Karpas-422 (cell line): ENCODE measurements around the gene IL12RB1. TPM values are rescaled to one million over a fixed set of nuclear protein-coding genes. Genes with fewer than 3 reads are reported as not detected.

ENCODE experiments used
- DNase-seq: peaks from one replicate; pipeline ENCODE4 v3.0.0-alpha.2; 2015
- H2AFZ ChIP-seq: fragments of 200-600 bp; sonication (generic); 2 replicates; pipeline ENCODE4 v1.6.1; 2014; ENCODE audit warnings: antibody characterized with exemption, low read length, mixed read lengths
- H3K27ac ChIP-seq: fragments of 200-600 bp; sonication (generic); 2 replicates; pipeline ENCODE4 v1.5.1; 2014; ENCODE audit warnings: mild to moderate bottlenecking, low read length, moderate library complexity
- H3K27me3 ChIP-seq: fragments of 200-600 bp; sonication (generic); 2 replicates; pipeline ENCODE4 v1.6.1; 2014; ENCODE audit warnings: low read length, mixed read lengths
- H3K36me3 ChIP-seq: fragments of 200-600 bp; sonication (generic); 2 replicates; pipeline ENCODE4 v1.6.1; 2014; ENCODE audit warnings: low read length, mixed read lengths; ENCODE audit not compliant: insufficient read depth
- H3K4me1 ChIP-seq: fragments of 200-600 bp; sonication (generic); 2 replicates; pipeline ENCODE4 v1.6.1; 2014; ENCODE audit warnings: mild to moderate bottlenecking, low read length, mixed read lengths
- H3K4me2 ChIP-seq: fragments of 200-600 bp; sonication (generic); 2 replicates; pipeline ENCODE4 v1.6.1; 2014; ENCODE audit warnings: low read length, low read depth, mild to moderate bottlenecking; ENCODE audit not compliant: poor library complexity, severe bottlenecking
- H3K4me3 ChIP-seq: fragments of 200-600 bp; sonication (generic); 2 replicates; pipeline ENCODE4 v1.5.1; 2014; ENCODE audit warnings: mild to moderate bottlenecking, antibody characterized with exemption, low read length, mixed read lengths
- H3K79me2 ChIP-seq: fragments of 200-600 bp; sonication (generic); 2 replicates; pipeline ENCODE4 v1.6.1; 2014; ENCODE audit warnings: mild to moderate bottlenecking, low read length, mixed read lengths
- H3K9ac ChIP-seq: fragments of 200-600 bp; sonication (generic); 2 replicates; pipeline ENCODE4 v1.6.0; 2014; ENCODE audit warnings: low read length
- H3K9me2 ChIP-seq: fragments of 200-600 bp; sonication (generic), shearing (Covaris generic); replicated peaks from 2 replicates; pipeline ENCODE4 v1.6.0; 2014; ENCODE audit warnings: mild to moderate bottlenecking, low read length, moderate library complexity; ENCODE audit not compliant: insufficient read depth
- H3K9me3 ChIP-seq: fragments of 300-700, 200-600 bp; sonication (generic); 2 replicates; pipeline ENCODE4 v1.6.1; 2014; ENCODE audit warnings: low read length, mixed read lengths
- H4K20me1 ChIP-seq: fragments of 200-600 bp; sonication (generic); 2 replicates; pipeline ENCODE4 v1.6.1; 2014; ENCODE audit warnings: mild to moderate bottlenecking, antibody characterized with exemption, low read length, low read depth; ENCODE audit not compliant: insufficient read depth
- total RNA-seq: library from RNA; depleted of rRNA; stranded (reverse); fragments of >200 nt; shearing (Covaris generic); gene quantifications from 2 replicates; pipeline ENCODE4 v1.2.3, GENCODE V29; 2014; ENCODE audit warnings: low replicate concordance; rRNA removed

Gene IL12RB1
- total RNA-seq, 1 experiment from 2014 or later = 6.1 TPM

GRCh38 chr19:18010149-18010548, 76.6 kb downstream of the IL12RB1 start:
- Histone ChIP-seq H3K27ac (no peak overlapping the region), H3K79me2 (peaks cover 8% of the 10 kb centered on the region; the same call in 1 of the 2 replicates), H3K4me3 (no peak overlapping the region), H3K4me2 (no peak overlapping the region), H3K27me3 (no peaks in the 10 kb centered on the region), H3K4me1 (peaks cover 15% of the 10 kb centered on the region), H2AFZ (no peak overlapping the region), H3K9me3 (no peaks in the 10 kb centered on the region), H3K9ac (no peak overlapping the region), H3K9me2 (no peaks in the 10 kb centered on the region), H3K36me3 (peaks cover 11% of the 10 kb centered on the region), H4K20me1 (peaks cover 6% of the 10 kb centered on the region)
- no peak for DNase-seq

- Histone ChIP-seq H2AFZ (no peak overlapping the region), H3K27ac (no peak overlapping the region), H3K9me3 (no peaks in the 10 kb centered on the region), H3K9ac (no peak overlapping the region), H3K36me3 (peaks cover 11% of the 10 kb centered on the region), H3K4me3 (no peak overlapping the region), H3K27me3 (no peaks in the 10 kb centered on the region), H3K4me1 (peaks cover 15% of the 10 kb centered on the region), H3K4me2 (no peak overlapping the region), H3K9me2 (no peaks in the 10 kb centered on the region), H4K20me1 (peaks cover 6% of the 10 kb centered on the region), H3K79me2 (peaks cover 8% of the 10 kb centered on the region; the same call in 1 of the 2 replicates)
- no peak for DNase-seq
Measured at GRCh38 chr19:18009412-18010066, 77.2 kb downstream of the IL12RB1 start.

Other genes with a start within 250 kb of the IL12RB1 start
- 5.7 and 9.5 TPM in 2 replicates for gene JAK3, start 239.0 kb downstream of the IL12RB1 start, total RNA-seq
- 1,678 and 2,364 TPM in 2 replicates for gene RPL18A, start 227.0 kb downstream of the IL12RB1 start, total RNA-seq
- not detected in 2 replicates for gene SLC5A5, start 215.0 kb downstream of the IL12RB1 start, total RNA-seq
- gene CCDC124, start 153.9 kb downstream of the IL12RB1 start, total RNA-seq = 13.9 and 51.6 TPM in 2 replicates
- gene KCNN1, start 119.8 kb downstream of the IL12RB1 start, total RNA-seq = not detected in 2 replicates
- 12.3 and 46.8 TPM in 2 replicates for gene ARRDC2, start 78.8 kb downstream of the IL12RB1 start, total RNA-seq
- gene MAST3, start 10.8 kb upstream of the IL12RB1 start, total RNA-seq = 7.7 and 17.9 TPM in 2 replicates
- gene PIK3R2, start 66.2 kb upstream of the IL12RB1 start, total RNA-seq = 5.1 and 5.7 TPM in 2 replicates
- gene IFI30, start 86.9 kb upstream of the IL12RB1 start, total RNA-seq = 256 and 416 TPM in 2 replicates
- gene MPV17L2, start 106.3 kb upstream of the IL12RB1 start, total RNA-seq = 17.0 and 24.2 TPM in 2 replicates
- 2.5 and 6.2 TPM in 2 replicates for gene RAB3A, start 117.1 kb upstream of the IL12RB1 start, total RNA-seq
- not detected in 2 replicates for gene PDE4C, start 139.5 kb upstream of the IL12RB1 start, total RNA-seq
- 0.37 and 0.87 TPM in 2 replicates for gene IQCN, start 187.5 kb upstream of the IL12RB1 start, total RNA-seq
- gene JUND, start 194.7 kb upstream of the IL12RB1 start, total RNA-seq = 69.5 and 274 TPM in 2 replicates
- 198 and 359 TPM in 2 replicates for gene LSM4, start 236.1 kb upstream of the IL12RB1 start, total RNA-seq